HL-60/S4 treated with phorbol 12-myristate 13-acetate at 8.2 ng/mL for 4 days and 3 days (cell line): ENCODE measurements around the gene ZNF487.
"Not testable (repeated sequence)": the region's sequence is repeated elsewhere in the genome, so short reads cannot be mapped to it uniquely, and the experiment has no call there.

Experiments used
- in situ Hi-C: fragments of 300-500 bp; cut with MboI; formaldehyde crosslinking; loops from 2 replicates; pipeline ENCODE4 v1.15.0; 2022; ENCODE audit warnings: low sequenced_read_pairs

ZNF487 gene

GRCh38 chr10:43403911-43404703 is 32.8 kb upstream of the ZNF487 start:
- in situ Hi-C loops: no loop called here

- in situ Hi-C loops: no loop called here
Measured at GRCh38 chr10:43404704-43405084, 32.2 kb upstream of the ZNF487 start.

- in situ Hi-C loops: no loop called here
Measured at GRCh38 chr10:43407148-43407575, 29.7 kb upstream of the ZNF487 start.

GRCh38 chr10:43407576-43408330 is 29.2 kb upstream of the ZNF487 start:
- in situ Hi-C loops: no loop called here

GRCh38 chr10:43408331-43408709 is 28.6 kb upstream of the ZNF487 start:
- in situ Hi-C loops: no loop called here

- in situ Hi-C loops: no loop called here
Measured at GRCh38 chr10:43408710-43409384, 28.1 kb upstream of the ZNF487 start, which contains the start of gene HNRNPF. HNRNPF (minus strand) TSS chr10:43409186; CDS start chr10:43387884, 21,302 bp downstream.

- in situ Hi-C loops: no loop called here
Measured at GRCh38 chr10:43409385-43410109, 27.4 kb upstream of the ZNF487 start.

GRCh38 chr10:43410345-43410744 is 26.6 kb upstream of the ZNF487 start:
- in situ Hi-C loops: no loop called here

- in situ Hi-C loops: no loop called here
Measured at GRCh38 chr10:43411536-43411935, 25.4 kb upstream of the ZNF487 start.

GRCh38 chr10:43415544-43415943 is 21.4 kb upstream of the ZNF487 start:
- in situ Hi-C loops: no loop called here

GRCh38 chr10:43417950-43418768 is 18.8 kb upstream of the ZNF487 start:
- in situ Hi-C loops: no loop called here

GRCh38 chr10:43419997-43420368 is 16.9 kb upstream of the ZNF487 start:
- in situ Hi-C loops: no loop called here

GRCh38 chr10:43420369-43421200 is 16.3 kb upstream of the ZNF487 start:
- in situ Hi-C loops: no loop called here

GRCh38 chr10:43421201-43421507 is 15.8 kb upstream of the ZNF487 start:
- in situ Hi-C loops: no loop called here

GRCh38 chr10:43421519-43421918 is 15.4 kb upstream of the ZNF487 start:
- in situ Hi-C loops: no loop called here

- in situ Hi-C loops: not testable (repeated sequence)
Measured at GRCh38 chr10:43421944-43422343, 15.0 kb upstream of the ZNF487 start.

GRCh38 chr10:43424416-43424815 is 12.5 kb upstream of the ZNF487 start:
- in situ Hi-C loops: no loop called here

GRCh38 chr10:43426476-43426875 is 10.4 kb upstream of the ZNF487 start:
- in situ Hi-C loops: not testable (repeated sequence)

- in situ Hi-C loops: no loop called here
Measured at GRCh38 chr10:43427166-43427825, 9.6 kb upstream of the ZNF487 start.
